Measurements from ENCODE around the gene FAM107B.

Gene FAM107B

DNA sequence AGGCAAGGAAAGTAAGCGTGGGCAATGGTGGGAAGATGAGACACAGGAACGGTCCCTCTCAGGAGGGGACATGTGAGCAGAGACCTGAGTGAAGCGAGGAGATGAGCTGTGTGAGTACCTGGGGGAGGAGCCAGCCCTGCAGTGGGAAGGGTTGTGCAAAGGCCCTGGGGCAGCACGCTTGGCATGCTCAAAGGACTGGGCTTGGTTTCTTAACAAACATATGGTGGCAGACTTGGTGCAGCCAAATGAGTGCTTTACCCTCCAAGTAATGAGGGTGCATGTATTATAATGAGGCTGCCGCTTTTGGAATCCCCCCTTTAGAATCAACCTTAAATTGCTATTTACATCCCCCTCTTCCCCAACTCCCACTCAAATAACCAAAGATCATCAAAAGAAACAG, 291.3 kb downstream of the FAM107B start:
- Histone ChIP-seq H3K4me2 (ENCODE audit: low read length) (no peak overlapping the region), H3K9me3 (replicated peaks; ENCODE audit: low read length) (no peaks in the 10 kb centered on the region), H3K9ac (ENCODE audit: low read depth, low read length) (no peak overlapping the region), H3K4me1 (ENCODE audit: control insufficient read depth, insufficient read depth, low read length) (peaks cover 12% of the 10 kb centered on the region), H3K4me3 (ENCODE audit: low read length) (no peak overlapping the region), H3K36me3 (ENCODE audit: insufficient read depth, low read length) (no peaks in the 10 kb centered on the region), H3K27me3 (ENCODE audit: control insufficient read depth, insufficient read depth, low read length) (peaks cover 19% of the 10 kb centered on the region)

DNA sequence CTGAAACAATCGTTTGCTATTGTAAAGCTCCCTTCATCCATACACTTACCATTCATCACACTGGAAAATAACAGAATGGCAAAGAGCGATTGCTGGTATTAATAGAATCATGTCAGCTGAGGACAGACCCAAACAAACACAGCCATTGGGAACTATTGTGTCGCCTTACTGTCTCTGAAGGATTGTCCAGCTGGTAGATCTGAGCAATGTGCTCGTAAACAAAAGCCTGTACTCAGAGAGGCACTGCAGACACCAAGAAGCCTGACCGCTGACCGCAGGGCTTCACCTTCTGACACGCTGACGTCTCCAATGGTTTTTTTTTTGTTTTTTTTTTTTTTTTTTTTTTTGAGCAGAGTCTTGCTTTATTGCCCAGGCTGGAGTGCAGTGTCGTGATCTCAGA, 292.9 kb downstream of the FAM107B start:
- Histone ChIP-seq H3K9ac (ENCODE audit: low read depth, low read length) (no peak overlapping the region), H3K27me3 (ENCODE audit: control insufficient read depth, insufficient read depth, low read length) (peaks cover 16% of the 10 kb centered on the region), H3K4me1 (ENCODE audit: control insufficient read depth, insufficient read depth, low read length) (peaks cover 21% of the 10 kb centered on the region)

DNA sequence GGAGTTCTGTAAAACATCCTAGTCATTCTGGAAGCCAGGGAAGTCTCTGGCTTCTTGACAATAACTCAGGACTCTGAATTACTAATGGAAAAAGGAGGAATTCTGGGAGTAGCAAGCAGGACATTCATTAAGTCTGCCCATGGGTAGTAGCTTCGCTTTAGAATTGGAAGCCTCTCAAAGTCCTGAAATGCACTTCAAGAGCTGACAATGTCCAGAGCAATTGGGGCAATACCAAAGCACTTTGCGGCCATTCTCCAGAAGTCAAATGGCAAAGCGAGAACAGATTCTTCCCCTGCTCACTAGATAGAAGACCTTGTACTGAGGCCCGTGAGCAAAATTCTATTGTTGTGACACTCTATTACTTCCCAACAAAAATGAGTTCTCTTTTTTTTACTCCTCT, 293.7 kb downstream of the FAM107B start:
- Histone ChIP-seq H3K36me3 (ENCODE audit: insufficient read depth, low read length) (no peaks in the 10 kb centered on the region), H3K9me3 (replicated peaks; ENCODE audit: low read length) (no peaks in the 10 kb centered on the region), H3K9ac (ENCODE audit: low read depth, low read length) (no peak overlapping the region), H3K4me1 (ENCODE audit: control insufficient read depth, insufficient read depth, low read length) (peaks cover 26% of the 10 kb centered on the region), H3K4me2 (ENCODE audit: low read length) (no peak overlapping the region), H3K4me3 (ENCODE audit: low read length) (no peak overlapping the region), H3K27me3 (ENCODE audit: control insufficient read depth, insufficient read depth, low read length) (peaks cover 17% of the 10 kb centered on the region)

More for the DNA sequence above, 292.9 kb downstream of the FAM107B start:
- Histone ChIP-seq H3K4me3 (ENCODE audit: low read length) (no peak overlapping the region), H3K4me2 (ENCODE audit: low read length) (no peak overlapping the region), H3K9me3 (replicated peaks; ENCODE audit: low read length) (no peaks in the 10 kb centered on the region), H3K36me3 (ENCODE audit: insufficient read depth, low read length) (no peaks in the 10 kb centered on the region)

DNA sequence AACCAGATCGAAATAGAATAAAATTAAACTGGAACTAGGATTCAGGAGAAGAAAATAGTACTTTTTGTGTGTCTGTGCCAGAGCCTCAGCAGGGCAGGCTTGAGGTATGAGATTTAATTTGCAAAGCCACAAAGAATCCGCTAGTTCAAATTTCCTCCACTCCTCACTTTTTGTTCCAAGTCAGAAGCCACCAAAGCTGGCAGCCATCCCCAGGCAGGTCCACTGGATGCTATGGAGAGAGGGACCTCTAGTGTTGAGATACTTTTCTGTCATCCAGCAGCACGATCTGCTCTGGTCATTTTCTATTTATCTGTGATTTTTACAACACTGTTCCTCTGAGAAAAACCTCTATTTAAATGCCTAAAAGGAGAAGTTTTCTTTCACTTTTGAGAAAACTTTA, 296.1 kb downstream of the FAM107B start:
- Histone ChIP-seq H3K9me3 (replicated peaks; ENCODE audit: low read length) (no peaks in the 10 kb centered on the region), H3K4me3 (ENCODE audit: low read length) (no peak overlapping the region), H3K36me3 (ENCODE audit: insufficient read depth, low read length) (no peaks in the 10 kb centered on the region), H3K4me2 (ENCODE audit: low read length) (peak overlapping the region; percentile 29), H3K4me1 (ENCODE audit: control insufficient read depth, insufficient read depth, low read length) (peaks cover 27% of the 10 kb centered on the region), H3K9ac (ENCODE audit: low read depth, low read length) (peak overlapping the region; percentile 56), H3K27me3 (ENCODE audit: control insufficient read depth, insufficient read depth, low read length) (peaks cover 18% of the 10 kb centered on the region)

DNA sequence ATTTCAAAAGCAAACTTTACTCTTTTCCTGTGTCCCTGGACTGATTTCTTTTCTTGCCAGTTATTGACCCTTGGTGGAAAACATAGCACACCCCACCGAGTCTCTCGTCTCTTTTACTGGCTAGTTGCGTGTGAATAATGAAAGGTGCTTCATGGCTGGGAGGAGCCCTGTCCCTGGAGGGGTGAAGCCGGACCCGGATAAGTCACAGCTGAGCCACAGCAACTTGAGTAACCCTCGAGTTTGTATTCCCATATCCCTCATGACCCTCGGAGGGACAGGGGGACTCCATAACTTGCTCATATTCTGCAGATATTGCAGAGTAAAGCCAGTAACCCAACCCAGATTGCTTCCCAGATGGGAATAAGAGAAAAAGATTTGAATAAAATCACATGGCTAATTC, 296.5 kb downstream of the FAM107B start:
- Histone ChIP-seq H3K27me3 (ENCODE audit: control insufficient read depth, insufficient read depth, low read length) (peaks cover 18% of the 10 kb centered on the region), H3K36me3 (ENCODE audit: insufficient read depth, low read length) (no peaks in the 10 kb centered on the region), H3K9ac (ENCODE audit: low read depth, low read length) (peak overlapping the region; percentile 56)

DNA sequence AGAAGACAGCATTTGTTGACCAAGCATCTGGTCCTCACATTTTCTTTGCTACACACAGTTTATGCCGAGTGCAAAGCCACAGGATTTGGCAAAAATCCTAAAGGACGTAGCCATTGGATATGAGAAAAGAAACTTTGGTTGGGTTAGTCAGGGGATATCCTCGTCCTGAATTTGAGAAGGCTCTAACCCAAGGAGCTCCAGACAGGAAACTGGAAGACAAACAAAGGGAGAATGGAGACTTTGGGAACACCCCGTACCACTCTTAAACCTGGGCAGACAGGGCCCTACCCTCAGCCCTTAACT, 297.3 kb downstream of the FAM107B start:
- peaks cover 27% of the 10 kb centered on the region for H3K4me1 ChIP-seq (ENCODE audit: control insufficient read depth, insufficient read depth, low read length)
- H3K27me3 ChIP-seq (ENCODE audit: control insufficient read depth, insufficient read depth, low read length): peaks cover 18% of the 10 kb centered on the region
- H3K4me3 ChIP-seq (ENCODE audit: low read length): no peak overlapping the region
- peak overlapping the region; percentile 56 for H3K9ac ChIP-seq (ENCODE audit: low read depth, low read length)
- H3K36me3 ChIP-seq (ENCODE audit: insufficient read depth, low read length): no peaks in the 10 kb centered on the region
- no peak overlapping the region for H3K4me2 ChIP-seq (ENCODE audit: low read length)
- H3K9me3 ChIP-seq (replicated peaks; ENCODE audit: low read length): no peaks in the 10 kb centered on the region

More for the DNA sequence above, 296.5 kb downstream of the FAM107B start:
- Histone ChIP-seq H3K4me3 (ENCODE audit: low read length) (no peak overlapping the region), H3K4me1 (ENCODE audit: control insufficient read depth, insufficient read depth, low read length) (peaks cover 27% of the 10 kb centered on the region), H3K9me3 (replicated peaks; ENCODE audit: low read length) (no peaks in the 10 kb centered on the region), H3K4me2 (ENCODE audit: low read length) (peak overlapping the region; percentile 29)

DNA sequence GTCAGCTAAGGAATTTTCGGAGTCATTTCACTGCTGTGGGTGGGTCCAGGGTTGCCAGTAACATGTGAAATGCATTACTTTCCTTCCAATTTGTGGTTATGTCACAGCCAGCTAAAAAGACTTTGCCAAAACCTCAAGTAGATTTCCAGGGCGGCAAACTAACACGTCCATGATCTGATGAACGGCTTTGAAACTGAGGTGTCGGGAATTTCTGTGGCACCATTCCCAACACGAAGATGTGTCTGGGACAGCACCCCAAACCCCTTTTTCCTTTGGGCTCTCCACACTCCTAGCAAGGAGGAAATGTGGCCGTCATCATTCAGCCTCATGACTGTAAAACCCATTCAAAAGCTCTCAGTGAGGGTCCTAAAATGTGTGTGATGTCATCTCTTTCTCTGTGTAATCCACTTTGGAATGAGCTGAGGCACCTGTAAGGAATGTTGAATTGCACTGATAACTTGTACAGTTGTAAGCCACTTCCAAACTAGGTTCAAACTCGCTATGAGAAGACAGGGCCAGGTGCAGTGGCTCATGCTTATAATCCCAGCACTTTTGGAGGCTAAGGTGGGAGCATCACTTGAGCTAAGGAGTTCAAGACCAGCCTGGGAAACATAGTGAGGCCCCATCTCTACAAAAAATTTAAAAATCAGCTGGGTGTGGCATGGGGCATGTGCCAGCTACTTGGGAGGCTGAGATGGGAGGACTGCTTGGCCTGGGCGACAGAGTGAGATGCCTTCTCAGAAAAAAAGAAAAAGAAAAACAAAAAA, 297.9 kb downstream of the FAM107B start:
- no peak overlapping the region for H3K4me3 ChIP-seq (ENCODE audit: low read length)
- H3K4me1 ChIP-seq (ENCODE audit: control insufficient read depth, insufficient read depth, low read length): peaks cover 27% of the 10 kb centered on the region
- peaks cover 18% of the 10 kb centered on the region for H3K27me3 ChIP-seq (ENCODE audit: control insufficient read depth, insufficient read depth, low read length)
- H3K9ac ChIP-seq (ENCODE audit: low read depth, low read length): peak overlapping the region; percentile 56
- no peaks in the 10 kb centered on the region for H3K9me3 ChIP-seq (replicated peaks; ENCODE audit: low read length)
- peak overlapping the region; percentile 32 for H3K4me2 ChIP-seq (ENCODE audit: low read length)
- H3K36me3 ChIP-seq (ENCODE audit: insufficient read depth, low read length): no peaks in the 10 kb centered on the region

DNA sequence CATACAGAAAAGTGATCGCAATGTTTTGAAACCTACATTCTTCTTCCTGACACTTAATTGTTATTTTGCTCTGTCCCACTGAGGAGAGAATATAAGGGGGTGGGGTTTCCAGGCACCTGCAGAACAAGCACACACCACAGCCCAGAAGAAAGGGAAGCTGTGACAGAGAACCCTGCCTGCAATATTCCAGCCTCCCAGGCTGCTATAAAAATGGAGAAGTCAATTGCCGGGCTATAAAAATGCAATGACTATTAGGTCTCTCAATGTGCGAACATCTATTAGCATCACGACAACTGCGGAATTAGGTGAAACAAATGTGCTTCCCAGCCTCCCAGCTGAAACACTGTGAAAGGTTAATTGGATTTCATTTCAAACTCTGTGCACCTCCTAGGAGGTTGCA, 298.7 kb downstream of the FAM107B start:
- Histone ChIP-seq H3K4me1 (ENCODE audit: control insufficient read depth, insufficient read depth, low read length) (peaks cover 27% of the 10 kb centered on the region), H3K36me3 (ENCODE audit: insufficient read depth, low read length) (no peaks in the 10 kb centered on the region), H3K4me3 (ENCODE audit: low read length) (no peak overlapping the region), H3K9ac (ENCODE audit: low read depth, low read length) (no peak overlapping the region), H3K9me3 (replicated peaks; ENCODE audit: low read length) (no peaks in the 10 kb centered on the region), H3K27me3 (ENCODE audit: control insufficient read depth, insufficient read depth, low read length) (peaks cover 10% of the 10 kb centered on the region), H3K4me2 (ENCODE audit: low read length) (peak overlapping the region; percentile 32)

DNA sequence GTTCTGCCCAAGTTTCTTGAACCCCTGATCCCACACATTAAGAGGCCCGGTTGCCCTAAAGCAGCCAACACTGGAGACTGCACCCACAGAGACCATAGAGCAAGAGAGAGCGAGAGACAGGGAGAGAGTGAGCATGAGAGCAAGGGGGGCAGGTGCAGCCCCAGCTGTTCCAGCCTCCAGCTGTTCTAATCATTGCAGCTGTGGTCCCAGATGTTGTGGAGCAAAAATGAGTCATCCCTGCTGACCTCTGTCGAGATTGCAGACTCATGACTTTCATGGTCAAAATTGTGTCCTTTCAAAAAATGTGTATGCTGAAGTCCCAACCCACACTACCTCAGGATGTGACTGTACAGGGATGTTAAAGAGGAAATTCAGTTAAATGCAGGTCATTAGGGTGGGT, 300.0 kb downstream of the FAM107B start:
- no peak overlapping the region for H3K9ac ChIP-seq (ENCODE audit: low read depth, low read length)
- H3K4me1 ChIP-seq (ENCODE audit: control insufficient read depth, insufficient read depth, low read length): peaks cover 27% of the 10 kb centered on the region
- no peaks in the 10 kb centered on the region for H3K36me3 ChIP-seq (ENCODE audit: insufficient read depth, low read length)
- H3K4me3 ChIP-seq (ENCODE audit: low read length): no peak overlapping the region
- H3K4me2 ChIP-seq (ENCODE audit: low read length): no peak overlapping the region
- H3K27me3 ChIP-seq (ENCODE audit: control insufficient read depth, insufficient read depth, low read length): peaks cover 17% of the 10 kb centered on the region
- no peaks in the 10 kb centered on the region for H3K9me3 ChIP-seq (replicated peaks; ENCODE audit: low read length)

DNA sequence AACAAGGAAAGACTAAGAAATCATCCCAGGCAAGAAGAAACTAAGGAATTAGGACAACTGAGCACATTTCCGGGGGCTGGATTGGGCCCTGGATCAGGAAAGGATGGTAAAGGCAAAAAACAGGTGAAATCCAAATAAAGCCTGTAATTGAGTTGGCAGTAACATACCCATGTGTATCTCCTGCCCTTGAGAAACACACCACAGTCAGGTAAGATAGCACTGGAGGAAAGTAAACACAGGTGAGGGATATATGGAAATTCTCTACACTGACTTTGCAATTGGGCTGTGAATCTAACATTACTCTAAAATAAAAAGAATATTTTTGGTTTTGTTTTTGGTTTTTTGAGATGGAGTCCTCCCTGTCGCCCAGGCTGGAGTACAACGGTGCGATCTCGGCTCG, 303.8 kb downstream of the FAM107B start:
- peaks cover 23% of the 10 kb centered on the region for H3K4me1 ChIP-seq (ENCODE audit: control insufficient read depth, insufficient read depth, low read length)
- H3K4me2 ChIP-seq (ENCODE audit: low read length): no peak overlapping the region
- peaks cover 24% of the 10 kb centered on the region for H3K27me3 ChIP-seq (ENCODE audit: control insufficient read depth, insufficient read depth, low read length)
- no peaks in the 10 kb centered on the region for H3K9me3 ChIP-seq (replicated peaks; ENCODE audit: low read length)
- no peaks in the 10 kb centered on the region for H3K36me3 ChIP-seq (ENCODE audit: insufficient read depth, low read length)
- no peak overlapping the region for H3K4me3 ChIP-seq (ENCODE audit: low read length)
- H3K9ac ChIP-seq (ENCODE audit: low read depth, low read length): no peak overlapping the region

DNA sequence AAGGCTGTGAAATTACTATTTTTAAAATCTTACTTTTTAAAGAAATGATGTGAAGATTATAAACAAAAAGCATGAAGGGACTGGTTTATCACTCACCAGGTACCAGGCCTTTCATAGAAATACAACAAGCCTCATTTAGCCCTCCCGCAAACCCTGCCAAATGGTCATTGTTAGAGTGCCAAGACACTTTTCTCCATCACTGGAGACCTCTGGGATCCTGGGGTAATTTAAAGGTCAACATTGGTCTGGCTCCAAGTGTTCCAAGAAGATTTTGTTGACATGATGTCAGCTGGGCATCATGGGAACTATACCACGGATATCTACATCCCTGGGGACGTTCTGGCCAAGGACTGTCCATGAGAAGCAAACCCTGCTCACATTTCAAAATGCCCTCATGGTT, 306.0 kb downstream of the FAM107B start:
- Histone ChIP-seq H3K36me3 (ENCODE audit: insufficient read depth, low read length) (no peaks in the 10 kb centered on the region), H3K4me1 (ENCODE audit: control insufficient read depth, insufficient read depth, low read length) (peaks cover 23% of the 10 kb centered on the region), H3K27me3 (ENCODE audit: control insufficient read depth, insufficient read depth, low read length) (peaks cover 20% of the 10 kb centered on the region), H3K9ac (ENCODE audit: low read depth, low read length) (no peak overlapping the region), H3K4me3 (ENCODE audit: low read length) (no peak overlapping the region), H3K4me2 (ENCODE audit: low read length) (no peak overlapping the region), H3K9me3 (replicated peaks; ENCODE audit: low read length) (no peaks in the 10 kb centered on the region)
